ENCODE data around the gene ABCA2. TPM values are rescaled to one million over a fixed set of nuclear protein-coding genes. Genes with fewer than 3 reads are reported as not detected.
"Not testable (repeated sequence)": the region's sequence is repeated elsewhere in the genome, so short reads cannot be mapped to it uniquely, and the experiment has no call there.

ABCA2 gene
- polyA plus RNA-seq, 1 donor: 16.5 TPM

- DNase-seq (ENCODE audit: low read depth): no peak
Observed at GRCh38 chr9:137063311-137064026, 35.4 kb upstream of the ABCA2 start.

- DNase-seq (ENCODE audit: low read depth): not testable (repeated sequence)
Observed at GRCh38 chr9:137062798-137063197, 34.8 kb upstream of the ABCA2 start.

- DNase-seq (ENCODE audit: low read depth): no peak
Observed at GRCh38 chr9:137062384-137062783, 34.3 kb upstream of the ABCA2 start.

DNA sequence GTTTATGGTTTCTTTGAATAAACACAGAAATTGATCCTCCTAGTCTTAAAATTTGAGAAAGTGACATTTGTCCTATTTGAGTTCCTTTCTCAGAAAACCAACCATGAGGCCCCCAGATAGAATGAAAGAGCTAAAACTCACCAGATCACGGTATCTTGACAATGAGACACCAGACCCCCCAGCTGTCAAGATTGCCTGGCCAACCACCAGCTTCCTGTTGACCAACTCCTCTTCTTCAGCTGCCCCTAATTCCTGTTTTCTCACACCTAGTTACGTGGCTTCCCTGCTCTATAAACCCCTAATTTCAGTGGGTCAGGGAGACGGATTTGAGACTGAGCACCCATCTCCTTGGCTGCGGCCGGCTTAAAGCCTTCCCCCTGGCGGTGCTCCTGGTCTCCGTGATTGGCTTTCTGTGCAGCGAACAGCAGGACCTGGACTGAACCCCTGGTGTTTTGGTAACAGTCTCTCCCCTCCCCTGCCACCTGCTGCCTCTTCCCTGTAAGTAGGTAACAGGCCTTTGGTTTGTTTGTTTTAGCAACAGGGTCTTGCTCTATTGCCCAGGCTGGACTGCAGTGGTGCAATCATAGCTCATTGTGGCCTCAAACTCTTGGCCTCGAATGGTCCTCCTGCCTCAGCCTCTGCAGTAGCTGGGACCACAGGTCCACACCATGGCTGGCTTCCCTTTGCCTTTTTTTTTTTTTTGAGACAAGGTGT, 30.6 kb upstream of the ABCA2 start:
- DNase-seq (ENCODE audit: low read depth): no peak

DNA sequence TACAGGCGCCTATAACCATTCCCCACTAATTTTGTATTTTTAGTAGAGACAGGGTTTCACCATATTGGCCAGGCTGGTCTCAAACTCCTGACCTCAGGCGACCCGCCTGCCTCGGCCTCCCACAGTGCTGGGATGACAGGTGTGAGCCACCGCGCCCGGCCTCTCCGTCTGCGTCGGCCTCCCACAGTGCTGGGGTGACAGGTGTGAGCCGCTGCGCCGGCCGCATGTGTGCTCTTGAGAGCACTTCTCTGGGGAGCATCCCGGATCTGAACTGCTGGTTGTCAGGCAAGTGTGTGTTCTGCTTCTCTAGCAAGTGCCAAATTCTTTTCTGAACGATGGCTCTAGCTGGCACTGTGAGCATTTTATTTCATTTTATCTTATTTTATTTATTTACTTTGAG, 29.5 kb upstream of the ABCA2 start:
- no peak for DNase-seq (ENCODE audit: low read depth)

DNA sequence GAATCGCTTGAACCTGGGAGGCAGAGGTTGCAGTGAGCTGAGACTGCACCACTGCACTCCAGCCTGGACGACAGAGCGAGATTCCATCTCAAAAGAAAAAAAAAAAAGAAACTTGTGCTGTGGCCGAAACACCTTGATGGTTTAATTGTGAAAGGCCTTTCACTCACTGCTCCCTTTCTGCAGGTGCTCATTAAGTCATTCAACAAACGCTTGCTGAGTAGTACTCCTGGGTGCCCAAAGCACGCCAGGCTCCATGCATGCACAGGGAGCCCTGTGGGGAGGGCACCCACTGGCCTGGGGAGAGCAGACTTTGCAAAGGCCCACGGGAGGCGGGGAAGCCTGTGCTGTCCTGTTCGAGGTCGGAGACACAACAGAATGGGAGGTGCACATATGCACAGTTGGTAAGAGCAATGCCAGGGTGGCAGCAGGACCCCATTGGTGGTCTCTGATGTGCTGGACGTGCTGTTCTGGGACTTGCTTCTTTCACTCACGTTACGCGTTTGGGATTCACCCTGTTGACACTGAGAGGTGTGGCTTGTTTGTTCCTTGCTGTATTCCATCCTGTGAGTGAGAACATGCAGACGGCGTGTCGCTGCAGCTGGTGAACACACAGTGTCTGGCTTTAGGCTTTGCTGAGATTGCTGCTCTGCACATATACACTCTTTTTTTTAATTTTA, 28.8 kb upstream of the ABCA2 start:
- no peak for DNase-seq (ENCODE audit: low read depth)

DNA sequence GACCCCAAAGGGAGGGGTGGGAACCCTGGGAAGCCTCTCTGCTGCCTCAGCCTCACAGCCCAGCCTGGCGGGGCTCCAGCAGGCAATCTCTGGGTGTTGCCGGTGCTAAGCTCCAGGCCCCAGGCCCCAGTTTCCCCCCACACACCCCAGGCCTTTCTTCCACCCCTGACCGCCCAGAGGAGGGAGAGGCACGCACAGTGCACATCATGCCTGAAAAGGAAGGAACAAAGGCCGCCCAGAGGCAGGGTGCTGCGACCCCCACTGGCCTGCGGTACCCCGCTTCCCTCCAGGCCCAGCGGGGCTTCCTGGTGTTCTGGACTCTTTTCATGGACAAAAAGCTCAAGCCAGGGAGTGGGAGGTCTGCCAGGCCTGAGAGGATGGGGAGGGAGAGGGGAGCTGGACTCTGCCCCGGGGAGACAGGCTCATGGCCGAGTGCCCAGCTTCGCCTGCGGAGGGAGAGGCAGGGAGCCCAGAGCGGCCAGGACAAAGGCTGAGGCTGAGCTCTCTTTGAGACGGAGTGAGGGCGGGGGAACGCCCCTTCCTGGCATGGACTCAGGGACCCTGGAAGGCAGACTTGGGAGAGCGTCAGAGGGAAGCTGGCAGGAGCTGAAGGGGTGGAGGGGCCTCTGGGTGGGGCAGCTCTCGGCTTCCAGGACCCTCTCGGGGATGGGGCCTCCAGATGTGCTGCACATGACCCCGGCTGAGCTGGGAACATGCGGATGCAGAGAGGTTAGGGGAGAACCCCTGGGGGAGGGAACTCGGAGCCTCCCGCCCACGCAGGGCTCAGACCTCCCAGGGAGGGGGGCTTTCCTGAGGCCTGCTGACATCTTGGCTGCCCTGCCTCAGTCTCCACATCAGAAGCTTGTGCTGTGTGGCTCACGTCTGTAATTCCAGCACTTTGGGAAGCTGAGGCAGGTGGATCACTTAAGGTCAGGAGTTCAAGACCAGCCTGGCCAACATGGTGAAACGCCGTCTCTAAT, 27.6 kb upstream of the ABCA2 start:
- DNase-seq (ENCODE audit: low read depth): peak; percentile 60

DNA sequence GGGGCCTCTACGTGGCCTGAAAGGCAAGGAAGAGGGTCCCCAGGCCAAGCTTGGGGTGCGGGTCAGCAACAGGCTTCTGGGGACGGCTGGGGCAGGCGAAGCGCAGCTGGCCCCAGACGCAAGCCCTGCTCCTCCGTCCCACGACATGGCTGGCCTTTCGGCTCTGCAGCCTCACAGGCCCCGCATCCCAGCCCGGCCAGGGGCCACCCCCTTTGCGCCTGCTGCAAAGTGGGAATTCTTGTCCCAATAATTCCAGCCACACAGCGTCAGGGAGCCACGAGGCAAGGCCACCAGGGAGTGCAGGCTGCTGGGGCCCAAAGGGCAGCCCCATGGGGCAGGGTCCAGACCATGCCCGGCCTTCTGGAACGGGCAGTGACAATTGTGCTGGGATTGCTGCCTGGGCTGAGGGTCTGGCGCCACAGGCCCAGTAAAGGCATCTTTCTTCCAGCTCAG, 26.9 kb upstream of the ABCA2 start:
- no peak for DNase-seq (ENCODE audit: low read depth)

- no peak for DNase-seq (ENCODE audit: low read depth)
Observed at GRCh38 chr9:137053944-137054931, 26.2 kb upstream of the ABCA2 start, which contains the start of gene ENTPD2. Gene ENTPD2, minus strand, starts transcription at chr9:137054061. Its CDS starts 64 bp downstream, at chr9:137053997.

- DNase-seq (ENCODE audit: low read depth): no peak
Observed at GRCh38 chr9:137052998-137053943, 25.2 kb upstream of the ABCA2 start.

DNA sequence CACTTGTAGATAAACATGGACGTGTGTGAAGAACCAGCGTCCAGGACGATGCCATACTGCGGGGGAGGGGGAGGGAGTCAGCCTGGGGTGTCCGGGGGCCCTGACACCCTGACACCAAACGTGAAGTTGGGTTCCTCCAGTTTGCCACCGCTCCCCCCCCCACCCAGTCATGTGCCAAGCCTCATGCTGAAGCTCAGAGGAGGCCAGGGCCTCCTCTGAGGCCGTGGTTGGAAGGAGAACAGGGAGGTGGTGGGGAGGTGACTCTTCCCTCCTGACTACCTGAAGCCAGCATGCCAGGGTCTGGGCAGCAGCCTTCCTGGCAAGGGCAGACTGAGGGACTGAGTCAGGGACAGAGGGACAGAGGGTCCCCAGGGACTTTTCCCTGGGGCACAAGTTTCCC, 24.3 kb upstream of the ABCA2 start:
- no peak for DNase-seq (ENCODE audit: low read depth)

DNA sequence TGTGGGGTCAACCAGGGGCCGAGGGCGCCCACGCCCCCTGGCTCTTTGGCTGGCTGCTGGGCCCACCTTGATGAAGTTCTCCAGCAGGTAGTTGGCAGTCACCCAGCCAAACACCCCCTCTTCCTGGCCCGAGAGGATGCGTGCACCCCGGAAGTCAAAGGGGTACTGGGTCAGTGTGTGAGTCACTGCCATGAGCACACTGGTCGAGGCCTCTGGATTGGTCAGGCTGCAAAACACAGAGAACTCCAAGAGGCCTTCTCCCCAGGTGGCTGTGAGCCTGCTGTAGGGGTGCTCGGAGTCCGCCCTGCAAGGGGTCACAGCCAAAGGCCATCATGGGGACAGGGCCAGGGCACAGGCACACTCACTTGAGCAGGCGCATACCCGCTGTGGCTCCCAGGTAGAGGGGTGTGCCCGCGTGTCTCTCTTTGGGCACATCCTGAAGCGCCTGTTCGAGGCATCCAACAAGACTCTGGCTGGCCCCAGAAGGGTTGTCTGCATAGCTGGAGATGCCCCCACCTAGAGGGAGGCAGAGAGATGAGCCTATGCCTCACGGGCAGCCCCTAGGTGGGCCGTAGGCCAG, 23.2 kb upstream of the ABCA2 start:
- DNase-seq (ENCODE audit: low read depth): no peak

DNA sequence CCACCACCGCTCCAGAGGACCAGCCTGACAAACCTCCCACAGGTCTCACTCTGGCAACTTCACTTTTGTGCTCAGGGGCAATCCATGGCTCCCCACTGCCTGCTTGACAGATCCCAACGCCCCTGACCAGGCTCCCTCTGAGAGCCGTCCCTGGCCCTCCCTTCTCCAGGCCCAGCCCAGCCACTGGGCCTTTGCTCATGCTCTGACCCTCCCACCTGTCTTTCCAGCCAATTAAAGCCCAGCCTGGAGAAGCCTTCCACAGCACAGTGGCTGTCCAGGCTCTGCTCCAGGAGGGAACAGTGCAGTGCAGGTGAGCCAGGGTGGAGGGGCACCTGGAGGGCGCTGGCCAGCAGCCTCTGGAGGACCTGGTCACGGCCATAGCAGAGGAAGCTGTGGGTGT, 22.5 kb upstream of the ABCA2 start:
- DNase-seq (ENCODE audit: low read depth): no peak

DNA sequence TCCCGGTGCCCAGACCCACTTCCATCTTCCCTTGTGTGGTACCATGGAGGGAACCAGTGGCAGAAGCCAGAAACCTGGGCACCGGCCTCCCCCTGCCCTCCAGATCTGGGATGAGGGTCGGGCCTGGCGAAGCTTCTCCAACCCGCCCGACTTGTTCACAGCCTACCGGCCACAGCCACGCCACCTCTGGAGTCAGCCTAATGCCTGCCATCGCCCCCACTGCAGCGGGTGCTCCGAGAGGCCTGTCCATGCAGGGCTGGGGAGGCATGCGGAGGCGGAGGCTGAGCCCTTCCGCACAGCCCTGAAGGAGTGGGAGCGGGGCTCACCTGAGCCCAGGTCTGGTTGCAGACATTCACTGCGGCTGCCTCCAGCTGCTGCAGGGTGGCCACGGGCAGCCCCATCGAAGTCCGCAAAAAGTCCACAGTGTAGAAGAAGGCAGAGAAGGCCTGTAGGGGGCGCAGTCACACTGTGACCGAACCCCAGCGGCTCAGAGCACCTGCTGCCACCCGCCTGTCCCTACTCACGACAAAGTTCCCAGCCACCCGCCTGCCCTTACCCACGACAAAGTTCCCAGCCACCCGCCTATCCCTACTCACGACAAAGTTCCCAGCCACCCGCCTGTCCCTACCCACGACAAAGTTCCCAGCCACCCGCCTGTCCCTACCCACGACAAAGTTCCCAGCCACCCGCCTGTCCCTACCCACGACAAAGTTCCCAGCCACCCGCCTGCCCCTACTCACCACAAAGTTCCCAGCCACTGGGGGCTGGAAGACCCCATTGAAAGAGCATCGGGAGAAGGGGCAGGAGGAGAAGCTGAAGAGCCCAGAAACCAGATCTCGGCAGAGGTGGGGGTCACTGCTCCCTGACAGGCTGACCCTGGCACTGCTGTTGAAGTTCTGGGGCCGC, 21.8 kb upstream of the ABCA2 start:
- no peak for DNase-seq (ENCODE audit: low read depth)

DNA sequence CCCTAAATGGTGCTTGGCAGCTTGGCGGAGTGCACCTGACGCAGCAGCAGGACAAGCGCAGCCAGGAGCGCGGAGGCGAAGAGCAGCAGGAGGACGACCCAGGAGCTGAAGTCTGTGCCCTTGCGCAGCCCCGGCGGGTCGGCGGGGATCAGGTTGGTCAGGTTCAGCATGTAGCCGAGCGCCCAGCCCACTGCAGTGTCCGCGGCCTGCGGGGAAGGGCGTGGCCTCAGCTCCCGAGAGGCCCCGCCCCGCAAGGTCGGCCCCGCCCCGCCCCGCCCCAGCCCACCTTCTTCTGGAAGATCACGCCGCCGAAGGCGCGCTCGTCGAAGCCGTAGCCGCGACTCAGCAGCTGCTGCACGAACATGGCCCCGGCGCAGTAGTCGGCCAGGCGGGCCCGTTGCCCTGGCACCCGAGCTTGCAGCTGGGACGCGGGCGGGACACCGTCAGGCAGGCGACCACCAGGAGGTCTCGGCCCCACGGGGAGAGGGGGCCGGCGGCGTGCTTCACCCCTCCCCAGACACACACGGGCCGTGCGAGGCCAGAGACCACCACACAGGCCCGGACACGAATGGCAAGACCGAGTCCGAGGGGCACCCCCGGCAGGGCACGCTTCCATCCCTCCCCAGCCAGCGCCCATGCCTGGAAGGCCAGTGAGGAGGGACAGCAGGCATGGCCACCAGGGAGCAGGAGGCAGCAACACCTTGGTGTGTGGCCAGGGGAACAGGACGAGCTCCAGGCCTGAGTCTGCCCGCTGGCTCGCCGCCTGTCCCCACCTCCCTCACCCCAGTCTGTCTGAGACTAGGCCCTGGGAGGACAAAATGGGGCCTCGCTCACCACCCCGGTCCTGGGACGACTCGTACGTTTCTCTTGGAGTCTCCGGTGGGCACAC, 20.9 kb upstream of the ABCA2 start:
- DNase-seq (ENCODE audit: low read depth): no peak

- DNase-seq (ENCODE audit: low read depth): no peak
Observed at GRCh38 chr9:137046088-137046787, 18.2 kb upstream of the ABCA2 start, which contains the start of gene NPDC1. Gene NPDC1, minus strand, starts transcription at chr9:137046177. Its CDS starts 188 bp downstream, at chr9:137045989.
